CD4-positive, alpha-beta memory T cell (primary cell): ENCODE results near the gene KLK14. TPM values are rescaled to one million over a fixed set of nuclear protein-coding genes. Genes with fewer than 3 reads are reported as not detected.

Experiments
- CTCF ChIA-PET: fragments of 350-600 bp; sonication (Branson Sonifier 250); formaldehyde crosslinking; loops from one replicate; lab custom pipeline; 2021; ENCODE audit warnings: inconsistent platforms; ENCODE audit not compliant: partially characterized antibody; lab: Charles Lee
- POLR2A ChIA-PET: fragments of 350-600 bp; sonication (Branson Sonifier 250); formaldehyde crosslinking; loops from one replicate; lab custom pipeline; 2021; ENCODE audit not compliant: partially characterized antibody; lab: Charles Lee
- DNase-seq, 5 donors: peaks; one replicate each; pipeline versions ENCODE4 v3.0.0 to v3.0.0-alpha.2; 2020 to 2022; ENCODE audit warnings: mixed read lengths in 1 of 5
- H3K27ac ChIP-seq: one replicate; pipeline ENCODE4 v1.7.0; 2013; ENCODE audit warnings: low read depth, low read length
- H3K27me3 ChIP-seq: 2 replicates; pipeline ENCODE4 v1.7.0; 2013; ENCODE audit warnings: mild to moderate bottlenecking, low read length, moderate library complexity; ENCODE audit not compliant: insufficient read depth
- H3K36me3 ChIP-seq: 2 replicates; pipeline ENCODE4 v1.7.0; 2013; ENCODE audit warnings: mild to moderate bottlenecking, low read length, moderate library complexity; ENCODE audit not compliant: insufficient read depth
- H3K4me1 ChIP-seq: 2 replicates; pipeline ENCODE4 v1.7.0; 2013; ENCODE audit warnings: mild to moderate bottlenecking, low read length, moderate library complexity; ENCODE audit not compliant: insufficient read depth
- H3K4me3 ChIP-seq, 2 donors: one replicate each; pipeline ENCODE4 v1.7.0; 2013; ENCODE audit warnings: low read length in 2 of 2, mild to moderate bottlenecking in 1 of 2
- H3K9me3 ChIP-seq, 2 donors: one replicate each; pipeline ENCODE4 v1.7.0; 2013; ENCODE audit warnings: low read length in 2 of 2, control low read depth in 1 of 2; ENCODE audit not compliant: control insufficient read depth in 1 of 2
- H3K27ac Mint-ChIP-seq, 7 donors: one replicate each; pipeline ENCODE4 v1.8.0; 2020 to 2021; ENCODE audit warnings: mixed read lengths in 7 of 7, mild to moderate bottlenecking in 6 of 7, inconsistent platforms in 3 of 7, moderate library complexity in 3 of 7
- H3K27me3 Mint-ChIP-seq, 2 donors: one replicate each; pipeline ENCODE4 v1.8.0; 2020 to 2021; ENCODE audit warnings: mixed read lengths in 2 of 2
- H3K36me3 Mint-ChIP-seq, 2 donors: one replicate each; pipeline ENCODE4 v1.8.0; 2020 to 2021; ENCODE audit warnings: mixed read lengths in 2 of 2, inconsistent platforms in 1 of 2, mild to moderate bottlenecking in 1 of 2
- H3K4me1 Mint-ChIP-seq, 4 donors: one replicate each; pipeline ENCODE4 v1.8.0; 2020 to 2021; ENCODE audit warnings: mixed read lengths in 4 of 4, mild to moderate bottlenecking in 1 of 4
- H3K4me3 Mint-ChIP-seq, 8 donors: one replicate each; pipeline ENCODE4 v1.8.0; 2020 to 2021; ENCODE audit warnings: mixed read lengths in 8 of 8, mild to moderate bottlenecking in 7 of 8, moderate library complexity in 6 of 8, inconsistent platforms in 3 of 8
- H3K9me3 Mint-ChIP-seq, 8 donors: one replicate each; pipeline ENCODE4 v1.8.0; 2020 to 2021; ENCODE audit warnings: mixed read lengths in 8 of 8, mild to moderate bottlenecking in 5 of 8, inconsistent platforms in 3 of 8, moderate library complexity in 1 of 8
- intact Hi-C: fragments of 100-400 bp; cut with micrococcal nuclease; formaldehyde crosslinking; loops from one replicate; pipeline ENCODE4 v1.15.1; 2023
- polyA plus RNA-seq, 2 donors: library from polyadenylated mRNA; unstranded; fragments of 300-500 nt; fragmentation: Illumina TruSeq; gene quantifications; one replicate each; pipeline ENCODE4 v1.2.3, GENCODE V29; 2021
- total RNA-seq, 2 experiments: library from RNA; stranded (reverse); gene quantifications; one replicate each; pipeline ENCODE4 v1.2.3, GENCODE V29; 2021

The KLK14 gene
- total and polyA plus RNA-seq, 4 experiments from 2014 or later, result 1.1 TPM; not detected in 3

DNA sequence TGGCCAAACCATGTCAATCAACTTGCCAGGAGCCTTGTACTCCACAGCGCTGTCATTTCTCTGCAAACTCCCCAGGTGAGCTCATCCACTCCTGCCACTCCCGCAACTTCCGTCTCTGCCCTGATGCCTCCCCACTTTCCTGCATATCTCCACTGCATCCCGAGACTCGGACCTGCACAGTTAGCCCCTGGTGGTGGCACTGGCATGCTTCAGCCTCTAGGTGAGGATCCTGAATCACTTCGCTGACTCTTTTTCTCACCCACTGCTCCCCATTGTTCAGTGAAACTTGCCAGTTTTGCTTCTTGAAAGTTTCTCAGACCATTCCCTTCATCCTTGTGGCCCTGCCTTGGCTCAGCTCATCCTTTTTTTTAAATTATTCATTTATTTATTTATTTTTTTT, 28.9 kb upstream of the KLK14 start:
- H3K27ac Mint-ChIP-seq, result no peak overlapping the region
- H3K4me1 Mint-ChIP-seq, result peaks cover 27 to 54% (median 40%) of the 10 kb centered on the region in 4 donors
- no peaks in the 10 kb centered on the region for H3K36me3 ChIP-seq
- no peak overlapping the region for H3K4me3 Mint-ChIP-seq
- H3K36me3 Mint-ChIP-seq, result peaks cover 0 to 16% of the 10 kb centered on the region in 2 donors
- no peaks in the 10 kb centered on the region for H3K27me3 ChIP-seq
- ChIA-PET CTCF (interaction anchor here (3.5 kb wide), 1 partner anchor 47 kb away, joined by 9 read pairs; no protein-coding TSS in a partner anchor), POLR2A (interaction anchor here (1.0 kb wide), 1 partner anchor 20 kb away, joined by 3 read pairs; no protein-coding TSS in a partner anchor)
- H3K27me3 Mint-ChIP-seq, result no peaks in the 10 kb centered on the region
- H3K27ac ChIP-seq, result no peak overlapping the region
- peaks cover 0 to 2% (median 0%) of the 10 kb centered on the region in 8 donors for H3K9me3 Mint-ChIP-seq
- no peaks in the 10 kb centered on the region for H3K9me3 ChIP-seq
- H3K4me1 ChIP-seq, result peaks cover 46% of the 10 kb centered on the region
- DNase-seq, result no peak
- H3K4me3 ChIP-seq, result no peak overlapping the region
- intact Hi-C loops, result no loop called here

DNA sequence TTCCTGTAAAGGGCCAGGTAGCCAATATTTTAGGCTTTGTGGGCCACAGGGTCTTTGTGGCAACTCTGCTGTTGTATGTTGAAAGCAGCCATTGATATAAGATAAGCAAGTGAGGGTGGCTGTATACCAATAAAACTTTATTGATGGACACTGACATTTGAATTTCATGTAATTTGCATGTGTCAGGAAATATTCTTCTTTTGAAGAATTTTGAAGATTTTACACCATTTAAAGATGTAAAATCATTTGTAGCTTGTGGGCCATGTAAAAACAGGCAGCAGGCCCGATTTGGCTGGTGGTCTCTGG, 27.9 kb upstream of the KLK14 start:
- DNase-seq, result no peak
- Mint-ChIP-seq H3K4me3 (peak overlapping the region in 1 of 8 donors; percentile 46), H3K36me3 (peaks cover 6 to 20% of the 10 kb centered on the region in 2 donors), H3K27ac (no peak overlapping the region), H3K27me3 (no peaks in the 10 kb centered on the region), H3K9me3 (peaks cover 0 to 2% (median 0%) of the 10 kb centered on the region in 8 donors), H3K4me1 (peaks cover 29 to 51% (median 40%) of the 10 kb centered on the region in 4 donors)
- no peak overlapping the region for H3K27ac ChIP-seq
- no peak overlapping the region for H3K4me3 ChIP-seq
- peaks cover 5% of the 10 kb centered on the region for H3K36me3 ChIP-seq
- intact Hi-C loops, result no loop called here
- H3K4me1 ChIP-seq, result peaks cover 37% of the 10 kb centered on the region
- ChIA-PET POLR2A (interaction anchor here (1.8 kb wide), 1 partner anchor 12 kb away, joined by 8 read pairs; no protein-coding TSS in a partner anchor), CTCF (interaction anchor here (3.5 kb wide), 1 partner anchor 48 kb away, joined by 9 read pairs; no protein-coding TSS in a partner anchor)
- no peaks in the 10 kb centered on the region for H3K27me3 ChIP-seq
- no peaks in the 10 kb centered on the region for H3K9me3 ChIP-seq

DNA sequence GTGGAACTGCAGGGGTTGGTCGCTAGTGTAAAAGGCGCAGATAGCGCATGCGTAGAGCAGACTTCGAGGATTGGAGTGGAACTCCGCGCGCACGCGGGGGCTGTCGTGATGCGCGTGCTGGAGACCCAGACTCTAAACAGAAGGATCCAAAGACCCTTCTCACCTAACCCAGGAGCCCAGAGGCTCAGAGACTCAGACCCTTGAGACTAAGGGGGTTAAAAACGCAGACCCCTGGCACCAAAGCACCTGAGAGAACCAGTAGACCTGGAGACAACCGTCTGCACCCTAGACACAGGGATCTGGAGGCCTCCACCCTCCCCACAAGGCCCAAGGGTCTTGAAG, 26.1 kb upstream of the KLK14 start:
- H3K9me3 Mint-ChIP-seq, result peaks cover 0 to 2% (median 0%) of the 10 kb centered on the region in 8 donors
- Histone ChIP-seq H3K27me3 (no peaks in the 10 kb centered on the region), H3K36me3 (peaks cover 9% of the 10 kb centered on the region), H3K9me3 (no peaks in the 10 kb centered on the region), H3K27ac (peak overlapping the region; percentile 69), H3K4me3 (peak overlapping the region; percentile 26 to 98), H3K4me1 (peaks cover 19% of the 10 kb centered on the region)
- H3K4me1 Mint-ChIP-seq, result peaks cover 22 to 45% (median 34%) of the 10 kb centered on the region in 4 donors
- no peaks in the 10 kb centered on the region for H3K27me3 Mint-ChIP-seq
- peak overlapping the region; percentile 94 to 100 (median 97) for H3K4me3 Mint-ChIP-seq
- intact Hi-C loops, result loop anchor here (1.0 to 2.0 kb wide), 5 partner anchors 15 to 1084 kb away; partner anchors contain the start of gene VRK3
- no peak for DNase-seq
- H3K36me3 Mint-ChIP-seq, result peaks cover 13 to 27% of the 10 kb centered on the region in 2 donors
- H3K27ac Mint-ChIP-seq, result peak overlapping the region; percentile 93 to 100 (median 99)
- POLR2A ChIA-PET, result interaction anchor here (0.8 to 1.2 kb wide), 2 partner anchors 14 to 740 kb away, joined by 3 to 4 read pairs; no protein-coding TSS in a partner anchor
- CTCF ChIA-PET, result no interaction called here

DNA sequence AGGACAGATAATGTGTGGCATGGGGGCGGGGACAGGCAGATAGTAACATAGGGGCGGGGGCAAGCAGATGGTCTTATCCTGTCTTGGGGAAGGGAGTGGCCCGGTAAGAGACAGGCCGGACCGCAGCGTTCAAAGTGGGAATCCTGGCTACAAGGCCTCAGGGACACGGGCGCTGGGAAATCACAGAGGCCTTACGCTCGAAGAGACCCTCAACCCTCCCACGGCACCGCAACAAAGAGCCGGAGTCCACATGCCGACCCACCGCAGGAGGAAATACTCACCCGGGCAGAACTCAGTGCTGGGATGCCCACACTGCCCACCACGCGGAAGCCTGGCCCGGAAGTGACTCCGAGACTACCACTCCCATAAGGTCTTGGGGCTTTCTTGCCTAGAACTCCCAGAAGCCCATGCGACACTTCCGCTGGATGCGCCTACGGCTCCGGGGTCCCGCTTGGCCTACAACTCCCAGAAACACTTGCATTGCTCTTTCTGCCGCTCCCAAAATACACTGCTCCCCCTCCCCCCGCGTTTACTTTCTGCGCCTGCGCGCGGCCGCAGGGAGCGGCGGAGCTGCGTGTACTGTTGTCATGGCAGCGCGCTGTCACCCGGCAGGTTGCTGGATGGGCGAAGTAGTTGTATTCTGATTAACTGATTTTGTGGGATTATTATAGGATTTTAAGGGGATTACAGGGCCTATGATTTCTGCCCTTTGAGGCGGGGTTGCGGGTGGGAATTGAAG, 25.5 kb upstream of the KLK14 start, which contains the start of gene CTU1:
Gene CTU1, minus strand, starts transcription at position 344 of the 739 bp plus-strand sequence. CDS start 3,840 bp downstream, outside the sequence.
- peaks cover 22 to 44% (median 34%) of the 10 kb centered on the region in 4 donors for H3K4me1 Mint-ChIP-seq
- CTCF ChIA-PET, result interaction anchor here (0.6 kb wide), 1 partner anchor 13 kb away, joined by 3 read pairs; no protein-coding TSS in a partner anchor

DNA sequence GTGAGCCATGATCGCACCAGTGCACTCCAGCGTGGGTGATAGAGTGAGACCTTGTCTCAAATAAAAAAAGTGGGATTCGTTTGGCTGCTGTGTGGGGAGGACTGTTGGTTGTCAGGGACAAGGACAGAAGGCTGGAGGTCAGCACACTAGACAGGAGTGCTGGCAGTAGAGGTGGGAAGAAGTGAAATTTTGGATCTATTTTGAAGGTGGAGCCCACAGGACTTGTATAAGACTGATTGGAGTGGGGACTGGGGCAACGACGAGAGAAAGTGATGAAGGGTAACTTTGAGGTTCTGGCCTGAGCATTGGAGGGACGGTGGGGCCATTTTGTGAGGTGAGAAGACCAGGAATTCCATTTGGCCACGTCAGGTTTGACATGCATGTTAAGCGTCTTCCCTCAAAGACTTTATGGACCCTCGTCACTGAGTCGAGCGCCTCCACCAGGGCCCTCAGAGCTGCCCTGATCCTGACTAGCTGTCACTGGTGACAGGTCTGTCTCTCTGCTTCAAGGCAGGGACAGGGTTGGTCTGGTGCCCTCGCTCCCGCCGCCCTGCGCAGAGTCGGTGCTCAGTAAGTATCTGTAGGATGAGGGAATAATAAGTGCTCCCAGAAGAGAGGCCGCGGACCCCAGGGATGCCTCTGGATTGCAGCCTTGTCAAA, 24.8 kb upstream of the KLK14 start:
- H3K4me1 ChIP-seq, result peaks cover 19% of the 10 kb centered on the region
- Mint-ChIP-seq H3K27ac (peak overlapping the region; percentile 93 to 100 (median 99)), H3K4me1 (peaks cover 24 to 48% (median 36%) of the 10 kb centered on the region in 4 donors), H3K4me3 (peak overlapping the region; percentile 94 to 100 (median 97)), H3K36me3 (peaks cover 26 to 36% of the 10 kb centered on the region in 2 donors), H3K9me3 (peaks cover 0 to 2% (median 0%) of the 10 kb centered on the region in 8 donors), H3K27me3 (no peaks in the 10 kb centered on the region)
- no peaks in the 10 kb centered on the region for H3K9me3 ChIP-seq
- H3K27ac ChIP-seq, result peak overlapping the region; percentile 69
- ChIA-PET CTCF (no interaction called here), POLR2A (interaction anchor here (0.9 to 1.2 kb wide), 2 partner anchors 15 to 16 kb away, joined by 3 to 4 read pairs; no protein-coding TSS in a partner anchor)
- intact Hi-C loops, result loop anchor here (1.0 to 2.0 kb wide), 4 partner anchors 16 to 1083 kb away; partner anchors contain the start of gene VRK3
- H3K4me3 ChIP-seq, result peak overlapping the region; percentile 70 to 98
- peaks cover 21% of the 10 kb centered on the region for H3K36me3 ChIP-seq
- no peaks in the 10 kb centered on the region for H3K27me3 ChIP-seq
- DNase-seq, result peak in 1 of 5 donors; percentile 48

More for the DNA sequence above, 25.5 kb upstream of the KLK14 start, which contains the start of gene CTU1:
- POLR2A ChIA-PET, result interaction anchor here (0.8 to 1.2 kb wide), 2 partner anchors 14 to 739 kb away, joined by 3 to 4 read pairs; no protein-coding TSS in a partner anchor
- intact Hi-C loops, result loop anchor here (1.0 to 2.0 kb wide), 4 partner anchors 15 to 1083 kb away; partner anchors contain the start of gene VRK3
- peak; percentile 98 to 100 (median 99) for DNase-seq
- H3K9me3 Mint-ChIP-seq, result peaks cover 0 to 2% (median 0%) of the 10 kb centered on the region in 8 donors
- H3K27ac ChIP-seq, result peak within 1 kb of the TSS; percentile 69
- H3K36me3 ChIP-seq, result peaks cover 14% of the 10 kb centered on the region
- H3K4me3 ChIP-seq, result peak within 1 kb of the TSS; percentile 70 to 98
- H3K27me3 ChIP-seq, result no peaks in the 10 kb centered on the region
- no peaks in the 10 kb centered on the region for H3K27me3 Mint-ChIP-seq
- peaks cover 19% of the 10 kb centered on the region for H3K4me1 ChIP-seq
- H3K36me3 Mint-ChIP-seq, result peaks cover 19 to 30% of the 10 kb centered on the region in 2 donors
- H3K27ac Mint-ChIP-seq, result peak within 1 kb of the TSS; percentile 93 to 100 (median 99)
- H3K4me3 Mint-ChIP-seq, result peak within 1 kb of the TSS; percentile 94 to 100 (median 97)
- H3K9me3 ChIP-seq, result no peaks in the 10 kb centered on the region

DNA sequence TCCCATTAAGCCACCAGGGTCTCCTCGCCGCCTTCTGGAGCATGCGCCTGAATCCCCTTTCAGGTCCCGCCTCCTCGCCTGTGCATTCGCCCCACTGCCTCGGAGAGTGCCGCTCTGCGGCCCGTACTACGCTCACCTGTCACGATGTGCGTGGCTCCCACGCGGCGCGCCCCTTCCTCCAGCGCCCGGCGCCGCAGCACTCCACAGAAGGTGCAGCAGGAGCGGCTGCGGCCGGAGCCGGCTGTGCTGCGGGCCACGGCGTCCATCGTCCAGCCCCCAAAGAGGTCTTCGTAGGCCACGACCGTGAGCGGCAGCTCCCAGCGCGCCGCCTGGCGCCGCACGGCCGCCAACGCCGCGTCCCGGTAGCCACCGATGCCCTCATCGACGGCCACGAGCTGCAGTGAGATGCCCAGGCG, 21.2 kb upstream of the KLK14 start:
- peaks cover 38 to 61% of the 10 kb centered on the region in 2 donors for H3K36me3 Mint-ChIP-seq
- peaks cover 18% of the 10 kb centered on the region for H3K4me1 ChIP-seq
- no peaks in the 10 kb centered on the region for H3K27me3 Mint-ChIP-seq
- H3K36me3 ChIP-seq, result peaks cover 44% of the 10 kb centered on the region
- peak overlapping the region in 1 of 8 donors; percentile 20 for H3K4me3 Mint-ChIP-seq
- no peaks in the 10 kb centered on the region for H3K9me3 ChIP-seq
- ChIA-PET POLR2A (no interaction called here), CTCF (interaction anchor here (1.7 kb wide), 1 partner anchor 10 kb away, joined by 4 read pairs; no protein-coding TSS in a partner anchor)
- no peak overlapping the region for H3K27ac Mint-ChIP-seq
- no peak overlapping the region for H3K27ac ChIP-seq
- no peak for DNase-seq
- intact Hi-C loops, result no loop called here
- peaks cover 33 to 62% (median 50%) of the 10 kb centered on the region in 4 donors for H3K4me1 Mint-ChIP-seq
- H3K27me3 ChIP-seq, result no peaks in the 10 kb centered on the region
- H3K4me3 ChIP-seq, result no peak overlapping the region
- peaks cover 0 to 2% (median 0%) of the 10 kb centered on the region in 8 donors for H3K9me3 Mint-ChIP-seq
